Left kidney (tissue), 8 donors: Measurements from ENCODE around the gene REST. TPM values are rescaled to one million over a fixed set of nuclear protein-coding genes. Genes with fewer than 3 reads are reported as not detected.
"Not testable (repeated sequence)": the region's sequence is repeated elsewhere in the genome, so short reads cannot be mapped to it uniquely, and the experiment has no call there.

Source experiments
- DNase-seq: peaks from one replicate; pipeline ENCODE4 v3.0.0-alpha.2; 2013
- long read RNA-seq, 8 donors: transcript quantifications; one replicate each; lab custom pipeline, GENCODE V29; 2026
- polyA plus RNA-seq: library from polyadenylated mRNA; unstranded; fragments of 120-200 nt; gene quantifications from one replicate; pipeline ENCODE4 v1.2.1, GENCODE V29; 2013; ENCODE audit not compliant: insufficient read length

Gene REST, protein sequence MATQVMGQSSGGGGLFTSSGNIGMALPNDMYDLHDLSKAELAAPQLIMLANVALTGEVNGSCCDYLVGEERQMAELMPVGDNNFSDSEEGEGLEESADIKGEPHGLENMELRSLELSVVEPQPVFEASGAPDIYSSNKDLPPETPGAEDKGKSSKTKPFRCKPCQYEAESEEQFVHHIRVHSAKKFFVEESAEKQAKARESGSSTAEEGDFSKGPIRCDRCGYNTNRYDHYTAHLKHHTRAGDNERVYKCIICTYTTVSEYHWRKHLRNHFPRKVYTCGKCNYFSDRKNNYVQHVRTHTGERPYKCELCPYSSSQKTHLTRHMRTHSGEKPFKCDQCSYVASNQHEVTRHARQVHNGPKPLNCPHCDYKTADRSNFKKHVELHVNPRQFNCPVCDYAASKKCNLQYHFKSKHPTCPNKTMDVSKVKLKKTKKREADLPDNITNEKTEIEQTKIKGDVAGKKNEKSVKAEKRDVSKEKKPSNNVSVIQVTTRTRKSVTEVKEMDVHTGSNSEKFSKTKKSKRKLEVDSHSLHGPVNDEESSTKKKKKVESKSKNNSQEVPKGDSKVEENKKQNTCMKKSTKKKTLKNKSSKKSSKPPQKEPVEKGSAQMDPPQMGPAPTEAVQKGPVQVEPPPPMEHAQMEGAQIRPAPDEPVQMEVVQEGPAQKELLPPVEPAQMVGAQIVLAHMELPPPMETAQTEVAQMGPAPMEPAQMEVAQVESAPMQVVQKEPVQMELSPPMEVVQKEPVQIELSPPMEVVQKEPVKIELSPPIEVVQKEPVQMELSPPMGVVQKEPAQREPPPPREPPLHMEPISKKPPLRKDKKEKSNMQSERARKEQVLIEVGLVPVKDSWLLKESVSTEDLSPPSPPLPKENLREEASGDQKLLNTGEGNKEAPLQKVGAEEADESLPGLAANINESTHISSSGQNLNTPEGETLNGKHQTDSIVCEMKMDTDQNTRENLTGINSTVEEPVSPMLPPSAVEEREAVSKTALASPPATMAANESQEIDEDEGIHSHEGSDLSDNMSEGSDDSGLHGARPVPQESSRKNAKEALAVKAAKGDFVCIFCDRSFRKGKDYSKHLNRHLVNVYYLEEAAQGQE
- polyA plus RNA-seq: 59.9 TPM
- long read RNA-seq, donor 1, full-length matches to known transcripts: 23 of 5,005 reads
- long read RNA-seq, donor 1, partial matches to known transcripts: 4,621 of 5,005 reads
- long read RNA-seq, donor 1, other reads (novel, unspliced or antisense): 361 of 5,005 reads
- long read RNA-seq, donor 2, full-length matches to known transcripts: 12 of 89 reads
- long read RNA-seq, donor 2, partial matches to known transcripts: 30 of 89 reads
- long read RNA-seq, donor 2, other reads (novel, unspliced or antisense): 47 of 89 reads
- long read RNA-seq, donor 3, full-length matches to known transcripts: 11 of 87 reads
- long read RNA-seq, donor 3, partial matches to known transcripts: 76 of 87 reads
- long read RNA-seq, donor 3, other reads (novel, unspliced or antisense): 0 of 87 reads
- long read RNA-seq, donor 4: 0 reads
- long read RNA-seq, donor 5, full-length matches to known transcripts: 7 of 133 reads
- long read RNA-seq, donor 5, partial matches to known transcripts: 126 of 133 reads
- long read RNA-seq, donor 5, other reads (novel, unspliced or antisense): 0 of 133 reads
- long read RNA-seq, donor 6, full-length matches to known transcripts: 11 of 79 reads
- long read RNA-seq, donor 6, partial matches to known transcripts: 45 of 79 reads
- long read RNA-seq, donor 6, other reads (novel, unspliced or antisense): 23 of 79 reads
- long read RNA-seq, donor 7, full-length matches to known transcripts: 10 of 162 reads
- long read RNA-seq, donor 7, partial matches to known transcripts: 147 of 162 reads
- long read RNA-seq, donor 7, other reads (novel, unspliced or antisense): 5 of 162 reads
- long read RNA-seq, donor 8, full-length matches to known transcripts: 3 of 27 reads
- long read RNA-seq, donor 8, partial matches to known transcripts: 16 of 27 reads
- long read RNA-seq, donor 8, other reads (novel, unspliced or antisense): 8 of 27 reads

DNA sequence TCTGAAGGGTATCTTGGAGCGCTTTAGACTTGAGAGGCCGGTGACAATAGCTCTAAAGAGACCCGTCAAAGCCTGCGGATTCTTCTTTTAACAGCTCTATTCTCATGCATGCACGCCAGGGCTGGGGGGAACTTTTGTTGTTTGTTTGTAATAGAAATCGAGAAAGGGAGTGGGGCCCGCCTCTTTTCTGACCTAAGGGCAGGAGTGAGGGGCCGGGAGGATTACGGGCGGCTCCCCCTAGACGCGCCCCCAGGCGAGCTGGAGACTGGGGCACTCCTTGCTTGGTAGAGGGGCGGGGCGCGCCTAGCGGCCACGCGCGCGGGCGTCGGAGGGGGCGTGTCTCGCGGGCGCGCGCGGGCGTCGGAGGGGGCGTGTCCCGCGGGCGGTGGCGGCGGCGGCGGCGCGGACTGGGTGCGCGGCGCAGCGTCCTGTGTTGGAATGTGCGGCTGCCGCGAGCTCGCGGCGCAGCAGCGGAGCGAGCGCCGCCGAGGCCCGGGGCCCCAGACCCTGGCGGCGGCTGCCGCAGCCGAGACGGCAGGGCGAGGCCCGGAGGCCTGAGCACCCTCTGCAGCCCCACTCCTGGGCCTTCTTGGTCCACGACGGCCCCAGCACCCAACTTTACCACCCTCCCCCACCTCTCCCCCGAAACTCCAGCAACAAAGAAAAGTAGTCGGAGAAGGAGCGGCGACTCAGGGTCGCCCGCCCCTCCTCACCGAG is at the start of gene REST:
REST (plus strand) TSS at position 412 of the 717 bp plus-strand sequence. CDS start 2,739 bp downstream, outside the sequence.
- peak; percentile 75 for DNase-seq

DNA sequence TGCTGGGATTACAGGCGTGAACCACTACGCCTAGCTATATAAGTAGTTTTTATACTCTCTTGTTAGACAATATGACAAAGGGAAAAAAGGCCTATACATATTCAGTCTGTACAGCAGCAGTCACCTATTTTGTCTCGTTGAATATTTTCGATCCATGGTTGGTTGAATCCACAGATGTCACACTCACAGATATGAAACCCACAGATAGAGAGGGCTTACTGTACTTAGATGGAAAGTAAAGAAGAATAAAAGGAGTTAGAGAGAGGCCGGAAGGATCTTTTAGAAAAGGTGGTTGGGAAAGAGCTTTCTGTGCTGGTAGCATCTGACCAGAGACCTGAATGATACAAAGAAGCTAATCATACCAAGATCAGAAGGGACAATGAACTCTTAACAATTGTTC is 47.9 kb upstream of the REST start:
- DNase-seq: no peak

DNA sequence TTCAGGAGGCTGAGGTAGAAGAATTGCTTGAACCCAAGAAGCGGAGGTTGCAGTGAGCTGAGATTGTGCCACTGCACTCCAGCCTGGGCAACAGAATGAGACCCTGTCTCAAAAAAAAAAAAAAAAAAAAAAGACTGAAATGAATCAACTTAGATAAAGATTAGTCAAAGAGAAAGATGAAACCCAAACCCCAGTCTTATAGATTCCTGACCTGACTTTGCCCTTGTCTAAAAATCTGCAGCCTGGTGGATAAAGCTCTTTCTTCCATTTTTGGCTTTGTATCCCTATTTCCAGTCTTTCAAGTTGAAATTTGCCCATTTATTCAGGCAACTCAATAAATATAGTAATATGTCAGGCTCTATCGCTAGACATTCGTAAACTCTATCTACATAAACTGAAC is 46.9 kb upstream of the REST start:
- no peak for DNase-seq

DNA sequence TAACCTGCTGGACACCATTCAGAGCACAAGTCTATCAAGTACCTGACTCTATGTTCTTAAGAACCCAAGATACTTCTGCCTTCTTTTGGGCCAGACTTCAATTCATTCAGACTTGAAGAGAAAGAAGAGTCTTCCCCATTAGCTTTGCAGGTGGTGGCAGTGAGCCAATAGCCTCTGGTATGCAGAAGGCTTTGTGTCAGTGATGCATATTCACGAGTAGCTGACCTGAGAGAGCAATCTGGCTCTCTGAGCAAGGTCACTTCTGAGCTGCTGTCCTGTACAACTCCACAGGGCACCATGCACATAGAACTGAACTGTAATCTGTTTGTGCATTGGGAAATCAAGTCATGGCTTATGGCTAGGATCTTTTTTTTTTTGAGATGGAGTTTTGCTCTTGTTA is 46.3 kb upstream of the REST start:
- DNase-seq: no peak

DNA sequence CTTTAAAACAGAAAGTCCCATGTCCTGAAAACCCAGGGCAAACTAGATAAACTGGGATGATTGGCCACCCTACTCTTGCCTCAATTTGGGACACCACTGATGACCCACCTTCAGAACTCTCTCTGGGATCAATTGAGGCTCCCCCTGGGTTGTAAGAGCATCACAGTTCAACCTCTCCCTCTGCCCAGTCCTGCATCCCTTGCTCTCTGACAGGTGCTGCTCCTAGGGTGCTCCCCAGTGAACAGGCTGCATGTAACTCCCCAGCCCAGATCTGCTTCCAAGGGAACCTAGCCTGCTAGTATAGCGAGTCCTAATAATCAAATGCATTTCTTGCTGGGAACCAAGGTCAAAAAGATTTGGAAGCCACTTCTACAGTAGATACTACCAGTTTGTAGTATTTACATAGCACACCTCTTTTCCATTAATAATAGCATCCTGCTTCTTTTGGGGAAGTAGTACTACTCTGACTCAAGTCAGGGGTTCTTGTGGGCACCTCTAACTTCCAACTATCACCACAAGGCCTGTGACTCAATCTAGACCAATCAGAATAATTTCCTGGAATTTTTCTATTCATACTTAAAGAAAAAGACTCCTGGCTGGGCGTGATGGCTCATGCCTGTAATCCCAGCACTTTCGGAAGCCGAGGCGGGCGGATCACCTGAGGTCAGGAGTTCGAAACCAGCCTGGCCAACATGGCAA is 44.1 kb upstream of the REST start:
- no peak for DNase-seq

DNA sequence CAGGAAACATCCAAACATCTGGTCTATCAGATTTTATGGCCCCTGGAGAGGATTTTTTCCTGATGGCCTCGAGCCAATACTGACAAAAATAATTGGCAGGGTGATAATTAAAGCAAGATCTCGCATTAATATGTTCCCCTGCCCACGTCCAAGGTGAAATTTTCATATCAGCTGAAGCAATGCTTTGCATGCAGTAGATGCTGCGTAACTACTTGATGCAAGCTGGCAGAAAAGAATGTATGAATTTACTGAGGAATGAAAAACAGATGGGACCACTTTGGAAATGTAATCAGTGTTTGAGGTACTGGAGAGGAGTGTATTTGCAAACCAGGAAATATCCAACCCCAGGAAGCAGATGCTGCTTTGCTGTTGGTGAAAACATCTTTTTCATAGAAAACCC is 36.8 kb upstream of the REST start:
- DNase-seq: no peak

DNA sequence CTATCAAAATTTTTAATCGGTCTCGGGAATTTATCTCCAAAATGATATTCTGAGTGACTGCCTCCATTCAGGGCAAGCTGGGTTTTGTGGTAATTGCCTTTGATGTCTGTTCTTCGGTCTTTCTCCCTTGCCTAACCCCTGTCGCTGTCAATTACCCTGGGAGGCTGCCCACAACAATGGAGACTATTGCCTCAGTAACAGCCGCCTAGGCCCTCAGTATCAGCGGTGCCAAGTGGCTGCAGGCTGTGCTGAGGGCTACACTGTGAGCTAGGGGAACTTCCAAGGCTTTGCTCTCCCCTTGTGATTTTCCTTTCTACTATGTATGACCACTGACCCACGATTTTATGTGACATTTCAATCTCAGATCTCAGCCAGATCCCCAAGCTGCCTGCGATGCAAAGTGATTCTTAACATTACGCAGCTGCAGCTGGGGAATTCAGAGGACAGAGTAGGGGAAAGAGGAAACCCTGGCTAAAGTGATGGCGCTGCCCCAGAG is 36.3 kb upstream of the REST start:
- DNase-seq: no peak

DNA sequence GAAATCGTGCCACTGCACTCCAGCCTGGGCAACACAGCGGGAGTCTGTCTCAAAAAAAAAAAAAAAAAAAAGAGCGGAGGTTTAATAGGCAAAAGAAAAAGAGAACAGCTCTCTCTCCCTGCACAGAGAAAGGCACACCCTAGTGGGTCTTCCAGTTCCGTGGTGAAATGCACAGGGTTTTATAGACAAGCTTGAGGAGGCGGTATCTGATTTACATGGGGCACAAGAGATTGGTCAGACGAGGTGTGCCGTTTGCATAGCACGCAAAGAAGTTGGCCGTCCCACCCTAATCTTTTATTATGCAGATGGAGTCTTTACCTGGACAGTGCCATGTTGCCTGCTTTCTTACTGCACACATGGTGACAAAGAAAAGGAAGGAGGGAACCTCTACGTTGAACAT is 33.5 kb upstream of the REST start:
- DNase-seq: no peak

DNA sequence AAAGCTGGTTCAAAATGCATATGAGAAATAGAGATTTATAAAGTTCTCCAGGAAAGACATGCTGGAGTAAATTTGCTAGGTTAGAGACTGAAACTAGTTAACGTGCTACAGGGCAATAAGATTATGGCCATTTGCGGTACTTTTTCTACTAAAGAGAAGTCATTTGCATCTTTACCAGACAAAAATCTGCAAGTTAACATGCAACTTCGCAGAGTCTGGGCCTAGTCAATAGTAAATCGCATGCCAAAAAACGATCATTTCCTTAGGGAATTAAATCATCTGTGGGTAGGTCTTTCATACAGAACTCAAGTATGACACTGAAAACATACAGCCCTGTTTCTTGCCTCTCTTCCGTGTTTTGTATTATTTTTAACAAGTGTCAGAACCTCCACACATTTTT is 32.8 kb upstream of the REST start:
- DNase-seq: no peak

DNA sequence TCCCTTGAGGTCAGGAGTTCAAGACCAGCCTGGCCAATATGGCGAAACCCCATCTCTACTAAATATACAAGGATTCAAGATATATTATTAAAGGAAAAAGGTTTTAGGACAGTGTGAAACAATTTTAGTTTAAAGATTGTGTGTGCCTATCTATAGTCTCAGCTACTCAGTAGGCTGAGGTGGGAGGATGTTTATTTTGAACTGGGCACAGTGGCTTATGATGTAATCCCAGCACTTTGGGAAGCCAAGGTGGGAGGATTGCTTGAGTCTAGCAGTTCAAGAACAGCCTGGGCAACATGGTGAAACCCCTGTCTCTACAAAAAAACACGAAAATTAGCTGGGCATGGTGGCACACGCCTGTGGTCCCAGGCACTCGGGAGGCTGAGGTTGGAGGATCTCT is 31.4 kb upstream of the REST start:
- no peak for DNase-seq

DNA sequence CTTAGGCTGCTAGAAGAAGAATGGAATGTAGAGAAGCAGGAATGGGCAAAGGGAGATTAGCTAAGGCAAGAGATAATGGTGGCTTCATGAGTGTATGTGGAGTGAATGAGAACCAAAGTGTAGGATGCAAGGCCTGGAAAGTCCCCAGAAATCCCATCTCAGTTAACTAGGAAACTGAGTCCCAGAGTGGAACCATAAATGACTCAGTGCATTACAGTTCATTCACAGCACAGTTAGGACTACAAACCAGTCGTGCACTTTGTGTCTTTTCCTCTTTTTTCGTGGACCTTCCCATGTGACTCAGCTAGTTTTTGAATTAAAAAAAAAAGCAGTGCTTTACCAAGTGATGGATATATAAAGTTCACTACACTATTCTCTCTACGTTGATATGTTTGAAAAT is 27.7 kb upstream of the REST start:
- DNase-seq: no peak

DNA sequence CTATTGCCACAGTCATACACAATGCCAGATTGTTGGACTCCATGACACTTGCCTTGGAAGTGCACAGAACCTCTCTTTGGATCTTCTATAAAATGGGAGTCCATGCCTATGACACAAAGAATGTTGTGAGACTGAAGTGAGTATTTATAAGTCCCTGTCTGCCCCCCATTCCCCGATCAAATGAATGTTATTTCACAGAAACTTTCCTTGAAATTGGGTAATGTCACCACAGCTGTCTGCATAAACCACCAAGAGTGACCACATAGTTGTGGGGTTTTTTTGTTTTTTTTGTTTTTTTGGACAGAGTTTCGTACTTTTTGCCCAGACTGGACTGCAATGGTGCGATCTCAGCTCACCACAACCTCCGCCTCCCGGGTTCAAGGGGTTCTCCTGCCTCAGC is 27.1 kb upstream of the REST start:
- no peak for DNase-seq

DNA sequence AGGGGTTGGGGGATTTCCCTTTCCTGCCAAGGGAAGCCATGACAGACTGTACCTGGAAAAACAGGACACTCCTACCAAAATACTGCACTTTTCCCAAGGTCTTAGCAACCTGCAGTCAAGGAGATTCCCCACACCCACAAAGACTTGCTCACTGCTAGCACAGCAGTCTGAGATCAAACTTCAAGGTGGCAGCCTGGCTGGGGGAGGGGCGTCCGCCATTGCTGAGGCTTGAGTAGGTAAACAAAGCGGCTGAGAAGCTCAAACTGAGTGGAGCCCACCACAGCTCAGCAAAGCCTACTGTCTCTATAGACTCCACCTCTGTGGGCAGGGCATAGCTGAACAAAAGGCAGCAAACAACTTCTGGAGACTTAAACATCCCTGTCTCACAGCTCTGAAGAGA is 23.2 kb upstream of the REST start:
- DNase-seq: not testable (repeated sequence)

DNA sequence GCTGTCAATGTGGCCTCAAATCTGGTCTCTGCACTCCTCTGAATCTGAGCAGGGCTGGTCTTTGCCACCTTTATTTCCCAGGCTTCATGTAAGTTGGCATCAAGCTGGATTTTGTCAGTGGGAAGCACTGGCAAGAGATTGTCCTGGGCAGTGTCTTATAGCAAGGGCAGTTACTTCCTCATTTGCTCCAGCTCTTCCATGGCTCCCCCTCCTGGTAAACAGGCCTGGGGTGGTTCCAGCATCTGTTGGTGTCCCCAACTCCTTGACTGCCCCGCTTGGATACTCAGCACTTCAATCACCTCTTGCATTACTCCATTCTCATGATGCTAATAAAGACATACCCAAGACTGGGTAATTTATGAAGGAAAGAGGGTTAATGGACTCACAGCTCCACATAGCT is 15.0 kb upstream of the REST start:
- no peak for DNase-seq

DNA sequence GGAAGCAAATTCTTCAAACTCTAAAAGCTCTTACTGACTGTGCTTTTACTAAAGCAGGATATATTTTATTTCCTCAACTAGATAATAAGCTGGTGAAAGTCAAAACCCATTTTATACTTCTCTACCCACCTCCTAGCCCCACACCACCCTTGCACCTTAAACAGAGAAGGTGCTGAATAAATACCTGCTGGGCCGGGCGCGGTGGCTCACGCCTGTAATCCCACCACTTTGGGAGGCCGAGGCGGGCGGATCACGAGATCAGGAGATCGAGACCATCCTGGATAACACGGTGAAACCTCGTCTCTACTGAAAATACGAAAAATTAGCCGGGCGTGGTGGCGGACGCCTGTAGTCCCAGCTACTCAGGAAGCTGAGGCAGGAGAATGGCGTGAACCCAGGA is 9.9 kb upstream of the REST start:
- DNase-seq: not testable (repeated sequence)

DNA sequence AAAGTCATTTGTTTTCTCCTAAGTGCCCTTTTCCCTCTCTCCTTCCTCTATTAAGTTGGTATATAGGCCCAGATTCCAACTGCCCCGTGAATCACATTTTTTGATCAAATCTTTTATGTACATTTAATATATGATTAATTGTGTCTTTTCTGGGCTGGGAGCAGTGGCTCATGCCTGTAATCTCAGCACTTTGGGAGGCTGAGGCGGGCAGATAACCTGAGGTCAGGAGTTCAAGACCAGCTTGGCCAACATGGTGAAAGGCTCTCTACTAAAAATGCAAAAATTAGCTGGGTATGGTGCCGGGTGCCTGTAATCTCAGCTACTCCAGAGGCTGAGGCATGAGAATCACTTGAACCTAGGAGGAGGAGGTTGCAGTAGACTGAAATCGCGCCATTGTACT is 7.5 kb upstream of the REST start:
- not testable (repeated sequence) for DNase-seq

DNA sequence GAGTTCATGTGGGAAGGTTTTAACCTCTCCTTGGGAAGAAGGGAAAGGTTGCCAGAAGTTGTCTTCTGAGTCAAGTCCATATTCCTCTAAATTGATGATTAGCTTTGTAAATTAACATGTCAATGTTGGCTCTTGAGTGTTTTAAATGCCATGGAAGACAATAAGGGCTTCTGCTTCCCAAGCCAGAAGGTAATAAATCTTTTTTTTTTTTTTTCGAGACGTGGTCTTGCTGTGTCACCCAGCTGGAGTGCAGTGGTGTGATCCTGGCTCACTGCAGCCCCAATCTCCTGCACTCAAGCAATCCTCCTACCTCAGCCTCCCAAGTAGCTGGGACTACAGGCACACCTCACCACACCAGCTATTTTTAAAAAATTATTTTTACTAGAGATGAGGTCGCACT is 5.0 kb upstream of the REST start:
- DNase-seq: no peak

DNA sequence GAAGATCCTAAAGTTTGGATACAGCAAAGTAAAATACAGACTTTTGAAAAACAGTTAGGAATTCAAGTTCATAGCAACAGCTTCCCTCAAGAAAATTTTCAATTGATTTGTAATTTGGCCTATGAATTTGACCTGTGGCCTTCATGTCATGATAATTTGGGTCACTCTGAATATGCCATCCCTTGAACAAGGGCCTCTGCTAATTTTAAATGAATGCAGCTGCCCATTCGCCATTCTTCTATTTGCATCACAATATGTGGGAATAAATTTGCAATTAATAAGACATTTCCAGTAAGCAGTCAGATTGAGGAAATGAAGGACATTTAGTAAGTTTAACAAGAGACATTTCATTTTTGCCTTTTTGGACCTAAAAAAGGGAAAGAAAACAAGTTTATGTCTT is 1.9 kb upstream of the REST start:
- DNase-seq: no peak
